H1 (cell line): ENCODE results near the gene CEP57L1.
"Not testable (repeated sequence)": the region's sequence is repeated elsewhere in the genome, so short reads cannot be mapped to it uniquely, and the experiment has no call there.

ENCODE experiments used
- BACH1 ChIP-seq: IDR thresholded peaks from 2 replicates; pipeline ENCODE4 v1.6.1; 2012; ENCODE audit warnings: low read length, improper control_type of control experiment
- BCL11A ChIP-seq, 2 experiments: IDR thresholded peaks; one replicate each; pipeline ENCODE4 v1.6.1; 2011; ENCODE audit warnings: low read depth in 2 of 2, low read length in 2 of 2, mild to moderate bottlenecking in 2 of 2
- PHF8 ChIP-seq: fragments of 200-600 bp; sonication (generic); conservative IDR thresholded peaks from 2 replicates; pipeline ENCODE4 v1.7.1; 2012; ENCODE audit warnings: low read depth, mild to moderate bottlenecking, inconsistent platforms, low read length, moderate library complexity
- POLR2A ChIP-seq, 2 experiments: IDR thresholded peaks; 1 replicate in 1 of 2; 2 replicates in 1 of 2; pipeline ENCODE4 v1.6.1; 2011; ENCODE audit warnings: low read depth in 2 of 2, low read length in 2 of 2, mild to moderate bottlenecking in 2 of 2; ENCODE audit errors: control extremely low read depth in 1 of 2
- POLR2AphosphoS5 ChIP-seq: IDR thresholded peaks from 2 replicates; pipeline ENCODE4 v1.6.1; 2011; ENCODE audit warnings: low read depth, low read length
- RAD21 ChIP-seq, 2 experiments: IDR thresholded peaks in 1 of 2; conservative IDR thresholded peaks in 1 of 2; 2 replicates each; pipeline ENCODE4 v1.6.1; 2011; ENCODE audit warnings: low read depth in 2 of 2, low read length in 2 of 2, improper control_type of control experiment in 1 of 2, inconsistent platforms in 1 of 2, mild to moderate bottlenecking in 1 of 2, moderate library complexity in 1 of 2
- SIN3A ChIP-seq, 2 experiments: IDR thresholded peaks in 1 of 2; conservative IDR thresholded peaks in 1 of 2; 2 replicates each; pipeline ENCODE4 v1.6.1; 2011 to 2012; ENCODE audit warnings: low read length in 2 of 2, improper control_type of control experiment in 1 of 2, low read depth in 1 of 2, mild to moderate bottlenecking in 1 of 2
- USF2 ChIP-seq: IDR thresholded peaks from 2 replicates; pipeline ENCODE4 v1.6.1; 2011; ENCODE audit warnings: low read length, improper control_type of control experiment
- YY1 ChIP-seq: IDR thresholded peaks from 2 replicates; pipeline ENCODE4 v1.6.1; 2011; ENCODE audit warnings: low read depth, mild to moderate bottlenecking, low read length
- TF ChIP-seq, protein P1 (sequence below), 3 experiments: IDR thresholded peaks; 1 replicate in 2 of 3; 2 replicates in 1 of 3; pipeline versions ENCODE4 v1.5.1 to v1.6.1; 2011; ENCODE audit warnings: low read length in 3 of 3, mild to moderate bottlenecking in 3 of 3, inconsistent platforms in 2 of 3, low read depth in 1 of 3, moderate library complexity in 1 of 3; ENCODE audit not compliant: insufficient read depth in 1 of 3; ENCODE audit errors: control extremely low read depth in 1 of 3

GRCh38 chr6:109148716-109149115 lies 53.4 kb downstream of the CEP57L1 start:
- not testable (repeated sequence) for TF ChIP-seq POLR2A (IDR thresholded peaks at IDR 0.05; ENCODE audit: control extremely low read depth in 1 of 2, low read depth in 2 of 2, low read length in 2 of 2); BCL11A (IDR thresholded peaks at IDR 0.05; ENCODE audit: low read depth in 2 of 2, low read length in 2 of 2); POLR2AphosphoS5; BACH1; SIN3A (conservative IDR thresholded peaks at IDR 0.05 in 1 of 2, IDR thresholded peaks at IDR 0.05 in 1 of 2; ENCODE audit: low read depth in 1 of 2, low read length in 2 of 2); RAD21 (IDR thresholded peaks at IDR 0.05 in 1 of 2, conservative IDR thresholded peaks at IDR 0.05 in 1 of 2; ENCODE audit: low read depth in 2 of 2, low read length in 2 of 2); YY1; USF2; PHF8
- TF ChIP-seq, protein P1, sequence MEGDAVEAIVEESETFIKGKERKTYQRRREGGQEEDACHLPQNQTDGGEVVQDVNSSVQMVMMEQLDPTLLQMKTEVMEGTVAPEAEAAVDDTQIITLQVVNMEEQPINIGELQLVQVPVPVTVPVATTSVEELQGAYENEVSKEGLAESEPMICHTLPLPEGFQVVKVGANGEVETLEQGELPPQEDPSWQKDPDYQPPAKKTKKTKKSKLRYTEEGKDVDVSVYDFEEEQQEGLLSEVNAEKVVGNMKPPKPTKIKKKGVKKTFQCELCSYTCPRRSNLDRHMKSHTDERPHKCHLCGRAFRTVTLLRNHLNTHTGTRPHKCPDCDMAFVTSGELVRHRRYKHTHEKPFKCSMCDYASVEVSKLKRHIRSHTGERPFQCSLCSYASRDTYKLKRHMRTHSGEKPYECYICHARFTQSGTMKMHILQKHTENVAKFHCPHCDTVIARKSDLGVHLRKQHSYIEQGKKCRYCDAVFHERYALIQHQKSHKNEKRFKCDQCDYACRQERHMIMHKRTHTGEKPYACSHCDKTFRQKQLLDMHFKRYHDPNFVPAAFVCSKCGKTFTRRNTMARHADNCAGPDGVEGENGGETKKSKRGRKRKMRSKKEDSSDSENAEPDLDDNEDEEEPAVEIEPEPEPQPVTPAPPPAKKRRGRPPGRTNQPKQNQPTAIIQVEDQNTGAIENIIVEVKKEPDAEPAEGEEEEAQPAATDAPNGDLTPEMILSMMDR (IDR thresholded peaks at IDR 0.05; ENCODE audit: control extremely low read depth in 1 of 3, insufficient read depth in 1 of 3, low read depth in 1 of 3, low read length in 3 of 3): not testable (repeated sequence)
